ENCODE results near the gene TULP4.

TULP4 gene

GRCh38 chr6:158487495-158487894 lies 175.2 kb downstream of the TULP4 start:
- Histone ChIP-seq H3K9ac (ENCODE audit: low read depth, low read length) (no peak overlapping the region), H3K4me1 (ENCODE audit: insufficient read depth, low read length) (no peaks in the 10 kb centered on the region; the same call in 1 of the 2 replicates), H3K36me3 (ENCODE audit: insufficient read depth, low read length) (no peaks in the 10 kb centered on the region; the same call in 1 of the 2 replicates), H3K9me3 (ENCODE audit: control insufficient read depth, insufficient read depth, low read length) (no peaks in the 10 kb centered on the region)

GRCh38 chr6:158488065-158488464 lies 175.8 kb downstream of the TULP4 start:
- no peak overlapping the region for H3K9ac ChIP-seq (ENCODE audit: low read depth, low read length)

GRCh38 chr6:158489441-158489840 lies 177.2 kb downstream of the TULP4 start:
- H3K9ac ChIP-seq (ENCODE audit: low read depth, low read length): no peak overlapping the region
- H3K36me3 ChIP-seq (ENCODE audit: insufficient read depth, low read length): peaks cover 2% of the 10 kb centered on the region; the same call in 1 of the 2 replicates
- no peaks in the 10 kb centered on the region for H3K4me1 ChIP-seq (ENCODE audit: insufficient read depth, low read length)
- no peaks in the 10 kb centered on the region for H3K9me3 ChIP-seq (ENCODE audit: control insufficient read depth, insufficient read depth, low read length)

More at GRCh38 chr6:158488065-158488464, 175.8 kb downstream of the TULP4 start:
- Histone ChIP-seq H3K4me1 (ENCODE audit: insufficient read depth, low read length) (no peaks in the 10 kb centered on the region), H3K36me3 (ENCODE audit: insufficient read depth, low read length) (no peaks in the 10 kb centered on the region; the same call in 1 of the 2 replicates), H3K9me3 (ENCODE audit: control insufficient read depth, insufficient read depth, low read length) (no peaks in the 10 kb centered on the region)

GRCh38 chr6:158492881-158493280 lies 180.6 kb downstream of the TULP4 start:
- H3K9ac ChIP-seq (ENCODE audit: low read depth, low read length): no peak overlapping the region
- no peaks in the 10 kb centered on the region for H3K9me3 ChIP-seq (ENCODE audit: control insufficient read depth, insufficient read depth, low read length)
- H3K36me3 ChIP-seq (ENCODE audit: insufficient read depth, low read length): peaks cover 5% of the 10 kb centered on the region; the same call in 1 of the 2 replicates
- H3K4me1 ChIP-seq (ENCODE audit: insufficient read depth, low read length): no peaks in the 10 kb centered on the region

- H3K9ac ChIP-seq (ENCODE audit: low read depth, low read length): no peak overlapping the region
- H3K36me3 ChIP-seq (ENCODE audit: insufficient read depth, low read length): peaks cover 14% of the 10 kb centered on the region
- H3K4me1 ChIP-seq (ENCODE audit: insufficient read depth, low read length): no peaks in the 10 kb centered on the region
- no peaks in the 10 kb centered on the region for H3K9me3 ChIP-seq (ENCODE audit: control insufficient read depth, insufficient read depth, low read length)
Observed at GRCh38 chr6:158496700-158497099, 184.4 kb downstream of the TULP4 start.

- Histone ChIP-seq H3K9me3 (ENCODE audit: control insufficient read depth, insufficient read depth, low read length) (no peaks in the 10 kb centered on the region), H3K36me3 (ENCODE audit: insufficient read depth, low read length) (peaks cover 14% of the 10 kb centered on the region), H3K4me1 (ENCODE audit: insufficient read depth, low read length) (no peaks in the 10 kb centered on the region), H3K9ac (ENCODE audit: low read depth, low read length) (no peak overlapping the region)
Observed at GRCh38 chr6:158497620-158498019, 185.4 kb downstream of the TULP4 start.

- H3K9ac ChIP-seq (ENCODE audit: low read depth, low read length): no peak overlapping the region
- H3K9me3 ChIP-seq (ENCODE audit: control insufficient read depth, insufficient read depth, low read length): no peaks in the 10 kb centered on the region
- H3K36me3 ChIP-seq (ENCODE audit: insufficient read depth, low read length): peaks cover 14% of the 10 kb centered on the region
- H3K4me1 ChIP-seq (ENCODE audit: insufficient read depth, low read length): no peaks in the 10 kb centered on the region
Observed at GRCh38 chr6:158498362-158498761, 186.1 kb downstream of the TULP4 start.

GRCh38 chr6:158499601-158500000 lies 187.3 kb downstream of the TULP4 start:
- H3K36me3 ChIP-seq (ENCODE audit: insufficient read depth, low read length): peaks cover 10% of the 10 kb centered on the region
- H3K4me1 ChIP-seq (ENCODE audit: insufficient read depth, low read length): no peaks in the 10 kb centered on the region
- H3K9me3 ChIP-seq (ENCODE audit: control insufficient read depth, insufficient read depth, low read length): no peaks in the 10 kb centered on the region
- H3K9ac ChIP-seq (ENCODE audit: low read depth, low read length): no peak overlapping the region

- Histone ChIP-seq H3K36me3 (ENCODE audit: insufficient read depth, low read length) (peaks cover 9% of the 10 kb centered on the region; the same call in 1 of the 2 replicates), H3K9ac (ENCODE audit: low read depth, low read length) (no peak overlapping the region), H3K9me3 (ENCODE audit: control insufficient read depth, insufficient read depth, low read length) (no peaks in the 10 kb centered on the region), H3K4me1 (ENCODE audit: insufficient read depth, low read length) (no peaks in the 10 kb centered on the region)
Observed at GRCh38 chr6:158500016-158500735, 187.9 kb downstream of the TULP4 start.

GRCh38 chr6:158501360-158502262 lies 189.3 kb downstream of the TULP4 start:
- Histone ChIP-seq H3K9ac (ENCODE audit: low read depth, low read length) (no peak overlapping the region), H3K36me3 (ENCODE audit: insufficient read depth, low read length) (peaks cover 9% of the 10 kb centered on the region; the same call in 1 of the 2 replicates), H3K4me1 (ENCODE audit: insufficient read depth, low read length) (no peaks in the 10 kb centered on the region), H3K9me3 (ENCODE audit: control insufficient read depth, insufficient read depth, low read length) (no peaks in the 10 kb centered on the region)

- no peaks in the 10 kb centered on the region for H3K4me1 ChIP-seq (ENCODE audit: insufficient read depth, low read length)
- peaks cover 15% of the 10 kb centered on the region; the same call in 1 of the 2 replicates for H3K36me3 ChIP-seq (ENCODE audit: insufficient read depth, low read length)
- no peaks in the 10 kb centered on the region for H3K9me3 ChIP-seq (ENCODE audit: control insufficient read depth, insufficient read depth, low read length)
- no peak overlapping the region for H3K9ac ChIP-seq (ENCODE audit: low read depth, low read length)
Observed at GRCh38 chr6:158502263-158502950, 190.1 kb downstream of the TULP4 start.

GRCh38 chr6:158503222-158503621 lies 191.0 kb downstream of the TULP4 start:
- Histone ChIP-seq H3K36me3 (ENCODE audit: insufficient read depth, low read length) (peaks cover 16% of the 10 kb centered on the region; the same call in 1 of the 2 replicates), H3K9me3 (ENCODE audit: control insufficient read depth, insufficient read depth, low read length) (no peaks in the 10 kb centered on the region), H3K9ac (ENCODE audit: low read depth, low read length) (no peak overlapping the region), H3K4me1 (ENCODE audit: insufficient read depth, low read length) (no peaks in the 10 kb centered on the region)

GRCh38 chr6:158503846-158504245 lies 191.6 kb downstream of the TULP4 start:
- H3K36me3 ChIP-seq (ENCODE audit: insufficient read depth, low read length): peaks cover 12% of the 10 kb centered on the region; the same call in 1 of the 2 replicates
- H3K9me3 ChIP-seq (ENCODE audit: control insufficient read depth, insufficient read depth, low read length): no peaks in the 10 kb centered on the region
- no peaks in the 10 kb centered on the region for H3K4me1 ChIP-seq (ENCODE audit: insufficient read depth, low read length)
- no peak overlapping the region for H3K9ac ChIP-seq (ENCODE audit: low read depth, low read length)

- Histone ChIP-seq H3K36me3 (ENCODE audit: insufficient read depth, low read length) (peaks cover 12% of the 10 kb centered on the region; the same call in 1 of the 2 replicates), H3K4me1 (ENCODE audit: insufficient read depth, low read length) (no peaks in the 10 kb centered on the region), H3K9ac (ENCODE audit: low read depth, low read length) (no peak overlapping the region), H3K9me3 (ENCODE audit: control insufficient read depth, insufficient read depth, low read length) (no peaks in the 10 kb centered on the region)
Observed at GRCh38 chr6:158505194-158505593, 192.9 kb downstream of the TULP4 start.
